K562 (cell line): ENCODE data around the gene PDLIM5.

Experiments
- CHD1 ChIP-seq: fragments of 200-600 bp; sonication (generic); IDR thresholded peaks from one replicate; pipeline ENCODE4 v1.6.1; 2012; ENCODE audit warnings: mild to moderate bottlenecking, moderate library complexity, low read length, inconsistent platforms
- CTCF ChIP-seq, 3 experiments: IDR thresholded peaks in 2 of 3; conservative IDR thresholded peaks in 1 of 3; 2 replicates each; pipeline ENCODE4 v1.5.1; 2011 to 2012; ENCODE audit warnings: low read length in 3 of 3, mild to moderate bottlenecking in 3 of 3, control low read depth in 2 of 3, improper control_type of control experiment in 1 of 3, inconsistent platforms in 1 of 3, low read depth in 1 of 3, mixed read lengths in 1 of 3, moderate library complexity in 1 of 3; ENCODE audit not compliant: insufficient read depth in 2 of 3
- ELK1 ChIP-seq: sonication (generic); formaldehyde crosslinking; IDR thresholded peaks from 2 replicates; pipeline ENCODE4 v1.8.1; 2022; ENCODE audit warnings: missing genetic modification reagents
- ETV1 ChIP-seq: fragments of 450-650 bp; conservative IDR thresholded peaks from 2 replicates; pipeline ENCODE4 v1.6.1; 2016; ENCODE audit warnings: missing genetic modification characterization, control low read depth, low read depth, missing compliant biosample characterization
- FOXA1 ChIP-seq: fragments of 450-650 bp; IDR thresholded peaks from 2 replicates; pipeline ENCODE4 v1.6.1; 2016; ENCODE audit warnings: mild to moderate bottlenecking, borderline replicate concordance
- GATA2 ChIP-seq: sonication (generic); formaldehyde crosslinking; IDR thresholded peaks from 2 replicates; pipeline ENCODE4 v1.4.0; 2020; ENCODE audit warnings: mild to moderate bottlenecking, missing genetic modification reagents
- ILK ChIP-seq: fragments of 450-650 bp; IDR thresholded peaks from 2 replicates; pipeline ENCODE4 v1.6.1; 2016; ENCODE audit warnings: missing genetic modification characterization, low read depth, mild to moderate bottlenecking, missing compliant biosample characterization, moderate library complexity, borderline replicate concordance
- PRMT5 ChIP-seq: sonication (generic); formaldehyde crosslinking; IDR thresholded peaks from 2 replicates; pipeline ENCODE4 v1.5.0; 2020; ENCODE audit warnings: missing genetic modification reagents
- SP1 ChIP-seq: sonication (generic); formaldehyde crosslinking; IDR thresholded peaks from 2 replicates; pipeline ENCODE4 v1.8.1; 2022; ENCODE audit warnings: mild to moderate bottlenecking, missing genetic modification reagents
- TEAD4 ChIP-seq, 2 experiments: sonication (generic) in 1 of 2; formaldehyde crosslinking in 1 of 2; IDR thresholded peaks; 2 replicates each; pipeline versions ENCODE4 v1.6.1 to v1.8.0; 2012 to 2022; ENCODE audit warnings: borderline replicate concordance in 1 of 2, inconsistent platforms in 1 of 2, low read length in 1 of 2, mild to moderate bottlenecking in 1 of 2, missing genetic modification reagents in 1 of 2
- ZBTB34 ChIP-seq: fragments of 250-450 bp; sonication (Bioruptor Pico); IDR thresholded peaks from 2 replicates; pipeline ENCODE4 v1.8.0; 2021; ENCODE audit warnings: mild to moderate bottlenecking, moderate library complexity
- ZNF3 ChIP-seq: fragments of 250-450 bp; sonication (Bioruptor Pico); IDR thresholded peaks from 2 replicates; pipeline ENCODE4 v1.5.0; 2021; ENCODE audit warnings: mild to moderate bottlenecking, moderate library complexity
- ZSCAN32 ChIP-seq: fragments of 450-650 bp; formaldehyde crosslinking; IDR thresholded peaks from 2 replicates; pipeline ENCODE4 v1.4.0; 2020; ENCODE audit warnings: mild to moderate bottlenecking, moderate library complexity

GRCh38 chr4:94653095-94653649 is 201.4 kb downstream of the PDLIM5 start:
- TF ChIP-seq PRMT5 (CRISPR knock-in tag), result no peak
- TF ChIP-seq ZNF3 (CRISPR knock-in tag), result no peak
- no peak for TF ChIP-seq ZBTB34 (CRISPR knock-in tag)
- TF ChIP-seq TEAD4 (IDR thresholded peaks at IDR 0.05; ENCODE audit: low read length), result peak; percentile 96
- TF ChIP-seq TEAD4 (CRISPR knock-in tag; IDR thresholded peaks at IDR 0.05; ENCODE audit: borderline replicate concordance), result no peak
- TF ChIP-seq ZSCAN32, result no peak
- TF ChIP-seq ILK (tag), result no peak
- no peak for TF ChIP-seq CTCF (IDR thresholded peaks at IDR 0.05 in 2 of 3, conservative IDR thresholded peaks at IDR 0.05 in 1 of 3; ENCODE audit: insufficient read depth in 2 of 3, low read depth in 1 of 3, low read length in 3 of 3)
- TF ChIP-seq FOXA1, result no peak
- 0 out of 2 replicates have a peak, but pooled peaks have one; percentile 39 for TF ChIP-seq GATA2 (CRISPR knock-in tag)
- no peak for TF ChIP-seq ETV1 (tag)
- no peak for TF ChIP-seq CHD1
- TF ChIP-seq SP1, result no peak
- no peak for TF ChIP-seq ELK1 (CRISPR knock-in tag)
